Small intestine (tissue), 7 donors: ENCODE measurements around the gene ARHGAP22. TPM values are rescaled to one million over a fixed set of nuclear protein-coding genes. Genes with fewer than 3 reads are reported as not detected.

Experiments used
- DNase-seq, 2 donors: peaks; one replicate each; pipeline versions ENCODE4 v3.0.0 to v3.0.0-alpha.2; 2013
- FAIRE-seq: peaks from 2 replicates; lab custom pipeline; 2012; peaks lifted over from hg19 to GRCh38; lab: Jason Lieb, UNC
- H3K27ac ChIP-seq, 3 donors: one replicate each; pipeline ENCODE4 v1.5.1; 2013; ENCODE audit warnings: low read length in 2 of 3, mild to moderate bottlenecking in 2 of 3, control low read depth in 1 of 3, inconsistent platforms in 1 of 3, low read depth in 1 of 3, moderate library complexity in 1 of 3
- H3K27me3 ChIP-seq, 3 donors: one replicate each; pipeline ENCODE4 v1.6.1; 2013; ENCODE audit warnings: low read length in 3 of 3, inconsistent platforms in 1 of 3; ENCODE audit not compliant: control insufficient read depth in 3 of 3, insufficient read depth in 3 of 3
- H3K36me3 ChIP-seq, 3 donors: one replicate each; pipeline ENCODE4 v1.6.1; 2013; ENCODE audit warnings: low read length in 3 of 3, inconsistent platforms in 1 of 3, low read depth in 1 of 3, mild to moderate bottlenecking in 1 of 3, moderate library complexity in 1 of 3; ENCODE audit not compliant: control insufficient read depth in 3 of 3, insufficient read depth in 2 of 3
- H3K4me1 ChIP-seq, 3 donors: one replicate each; pipeline ENCODE4 v1.6.1; 2013; ENCODE audit warnings: low read length in 2 of 3, inconsistent platforms in 1 of 3, low read depth in 1 of 3, mild to moderate bottlenecking in 1 of 3, moderate library complexity in 1 of 3; ENCODE audit not compliant: control insufficient read depth in 3 of 3, insufficient read depth in 2 of 3
- H3K4me3 ChIP-seq, 3 donors: one replicate each; pipeline ENCODE4 v1.5.1; 2013; ENCODE audit warnings: low read length in 3 of 3, control low read depth in 1 of 3, inconsistent platforms in 1 of 3, low read depth in 1 of 3, mild to moderate bottlenecking in 1 of 3, moderate library complexity in 1 of 3
- H3K9me3 ChIP-seq, 2 donors: one replicate each; pipeline ENCODE4 v1.6.1; 2013; ENCODE audit warnings: low read depth in 1 of 2, low read length in 1 of 2; ENCODE audit not compliant: control insufficient read depth in 2 of 2, insufficient read depth in 1 of 2
- WGBS, 3 donors: extraction: QIAGEN DNeasy Blood & Tissue Kit; methylation state at CpG; one replicate each; pipeline ENCODE4 v1.1.7; 2013; 5-methylcytosine and 5-hydroxymethylcytosine counted together
- polyA plus RNA-seq, 4 donors: library from polyadenylated mRNA; stranded (reverse) in 3 of 4; unstranded in 1 of 4; fragments of 200-250 nt in 3 of 4; fragments of 120-200 nt in 1 of 4; gene quantifications; one replicate each; pipeline versions ENCODE4 v1.2.1 to v1.2.3, GENCODE V29; 2013
- donor health status: healthy with polysubstance abuse.
- donor health status: control.
- donor health status: control.
- donor health status: Bipolar disorder and iron deficiency.
- donor health status: healthy.

Gene ARHGAP22
- polyA plus RNA-seq, 4 donors = 0.54 to 1.4 (median 1.3) TPM; not detected in 1

- Histone ChIP-seq H3K27ac (no peak overlapping the region), H3K27me3 (peaks cover 0 to 2% (median 0%) of the 10 kb centered on the region in 3 donors), H3K4me1 (no peaks in the 10 kb centered on the region), H3K36me3 (no peaks in the 10 kb centered on the region), H3K9me3 (peaks cover 0 to 4% of the 10 kb centered on the region in 2 donors), H3K4me3 (no peak overlapping the region)
- FAIRE-seq = no peak
- no peak for DNase-seq
- 81 to 96% (median 94%) methylated on average over 1 of the region's 1 CpG for WGBS, 3 donors
These were observed 93.0 kb downstream of the ARHGAP22 start for GRCh38 chr10:48511875-48512231.

GRCh38 chr10:48511066-48511874, 93.6 kb downstream of the ARHGAP22 start:
- FAIRE-seq (no peak), DNase-seq (no peak)
- H3K9me3 ChIP-seq = peaks cover 0 to 2% of the 10 kb centered on the region in 2 donors
- H3K36me3 ChIP-seq = no peaks in the 10 kb centered on the region
- H3K27me3 ChIP-seq = peaks cover 0 to 2% (median 0%) of the 10 kb centered on the region in 3 donors
- 80 to 88% (median 82%) methylated on average over 13 of the region's 13 CpGs for WGBS, 3 donors
- H3K4me3 ChIP-seq = no peak overlapping the region
- no peaks in the 10 kb centered on the region for H3K4me1 ChIP-seq
- H3K27ac ChIP-seq = no peak overlapping the region

GRCh38 chr10:48509974-48510692, 94.7 kb downstream of the ARHGAP22 start:
- no peaks in the 10 kb centered on the region for H3K4me1 ChIP-seq
- FAIRE-seq (no peak), DNase-seq (no peak)
- 81 to 88% (median 84%) methylated on average over 8 of the region's 8 CpGs for WGBS, 3 donors
- H3K27ac ChIP-seq = no peak overlapping the region
- H3K9me3 ChIP-seq = no peaks in the 10 kb centered on the region
- no peaks in the 10 kb centered on the region for H3K36me3 ChIP-seq
- H3K4me3 ChIP-seq = no peak overlapping the region
- H3K27me3 ChIP-seq = no peaks in the 10 kb centered on the region

GRCh38 chr10:48508791-48509772, 95.8 kb downstream of the ARHGAP22 start:
- H3K4me3 ChIP-seq = no peak overlapping the region
- no peak overlapping the region for H3K27ac ChIP-seq
- DNase-seq = no peak
- FAIRE-seq = no peak
- H3K36me3 ChIP-seq = no peaks in the 10 kb centered on the region
- H3K9me3 ChIP-seq = no peaks in the 10 kb centered on the region
- 81 to 87% (median 82%) methylated on average over 15 to 17 of the region's 17 CpGs for WGBS, 3 donors
- H3K27me3 ChIP-seq = no peaks in the 10 kb centered on the region
- no peaks in the 10 kb centered on the region for H3K4me1 ChIP-seq

GRCh38 chr10:48507933-48508790, 96.7 kb downstream of the ARHGAP22 start:
- H3K27ac ChIP-seq = no peak overlapping the region
- H3K36me3 ChIP-seq = no peaks in the 10 kb centered on the region
- H3K4me3 ChIP-seq = no peak overlapping the region
- no peaks in the 10 kb centered on the region for H3K9me3 ChIP-seq
- WGBS, 3 donors = 82 to 86% (median 83%) methylated on average over 7 of the region's 7 CpGs
- FAIRE-seq = no peak
- no peaks in the 10 kb centered on the region for H3K4me1 ChIP-seq
- no peaks in the 10 kb centered on the region for H3K27me3 ChIP-seq
- DNase-seq = peak in 1 of 2 donors; percentile 9

GRCh38 chr10:48507494-48507893, 97.4 kb downstream of the ARHGAP22 start:
- Histone ChIP-seq H3K27me3 (no peaks in the 10 kb centered on the region), H3K4me3 (no peak overlapping the region), H3K27ac (no peak overlapping the region), H3K36me3 (no peaks in the 10 kb centered on the region), H3K9me3 (no peaks in the 10 kb centered on the region), H3K4me1 (no peaks in the 10 kb centered on the region)
- WGBS, 3 donors = 81 to 86% (median 86%) methylated on average over 6 of the region's 6 CpGs
- FAIRE-seq = no peak
- no peak for DNase-seq

- DNase-seq = peak; percentile 26 to 41
- H3K36me3 ChIP-seq = no peaks in the 10 kb centered on the region
- H3K9me3 ChIP-seq = no peaks in the 10 kb centered on the region
- no peak overlapping the region for H3K4me3 ChIP-seq
- WGBS, 3 donors = 84 to 86% (median 84%) methylated on average over 8 of the region's 8 CpGs
- no peaks in the 10 kb centered on the region for H3K27me3 ChIP-seq
- FAIRE-seq = no peak
- no peaks in the 10 kb centered on the region for H3K4me1 ChIP-seq
- no peak overlapping the region for H3K27ac ChIP-seq
These were observed 98.5 kb downstream of the ARHGAP22 start for GRCh38 chr10:48506147-48506917.
